Ramos (cell line): ENCODE measurements around the gene GAREM2.

Experiments
- in situ Hi-C: fragments of 300-500 bp; cut with MboI; formaldehyde crosslinking; loops from one replicate; pipeline ENCODE4 v1.14.3; 2022; ENCODE audit warnings: low sequenced_read_pairs; ENCODE audit not compliant: unreplicated experiment

The GAREM2 gene

DNA sequence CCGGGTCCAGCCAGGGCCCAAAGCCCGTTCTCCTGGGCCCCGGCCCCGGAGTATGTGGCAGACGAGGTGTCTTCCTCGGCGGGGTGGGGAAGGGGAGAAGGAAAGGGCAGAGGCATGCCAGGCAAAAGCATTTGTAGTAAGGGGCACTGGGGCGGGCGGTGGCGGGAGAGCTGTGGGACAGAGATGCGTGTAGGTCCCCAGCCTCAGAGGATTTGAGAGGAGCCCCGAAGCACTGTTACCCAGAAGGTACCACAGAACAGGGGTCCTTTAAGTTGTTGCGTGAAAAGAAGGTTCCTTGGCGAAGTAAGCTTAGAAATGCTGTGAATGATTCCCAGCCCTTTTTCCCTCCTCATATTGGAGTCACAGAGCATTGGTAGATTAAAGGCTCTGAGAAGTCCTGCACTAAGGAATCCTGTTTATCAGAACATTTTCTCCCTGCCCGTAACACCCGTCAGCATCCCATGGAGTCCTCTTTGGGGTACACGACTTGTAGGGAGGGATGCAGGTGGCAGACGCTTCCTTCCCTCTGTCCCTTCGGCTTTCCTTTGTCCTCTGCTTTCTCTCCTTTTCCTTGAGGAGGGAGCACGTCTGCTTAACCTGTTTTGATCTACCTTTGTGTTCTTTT is 12.5 kb downstream of the GAREM2 start:
- in situ Hi-C loops = no loop called here

DNA sequence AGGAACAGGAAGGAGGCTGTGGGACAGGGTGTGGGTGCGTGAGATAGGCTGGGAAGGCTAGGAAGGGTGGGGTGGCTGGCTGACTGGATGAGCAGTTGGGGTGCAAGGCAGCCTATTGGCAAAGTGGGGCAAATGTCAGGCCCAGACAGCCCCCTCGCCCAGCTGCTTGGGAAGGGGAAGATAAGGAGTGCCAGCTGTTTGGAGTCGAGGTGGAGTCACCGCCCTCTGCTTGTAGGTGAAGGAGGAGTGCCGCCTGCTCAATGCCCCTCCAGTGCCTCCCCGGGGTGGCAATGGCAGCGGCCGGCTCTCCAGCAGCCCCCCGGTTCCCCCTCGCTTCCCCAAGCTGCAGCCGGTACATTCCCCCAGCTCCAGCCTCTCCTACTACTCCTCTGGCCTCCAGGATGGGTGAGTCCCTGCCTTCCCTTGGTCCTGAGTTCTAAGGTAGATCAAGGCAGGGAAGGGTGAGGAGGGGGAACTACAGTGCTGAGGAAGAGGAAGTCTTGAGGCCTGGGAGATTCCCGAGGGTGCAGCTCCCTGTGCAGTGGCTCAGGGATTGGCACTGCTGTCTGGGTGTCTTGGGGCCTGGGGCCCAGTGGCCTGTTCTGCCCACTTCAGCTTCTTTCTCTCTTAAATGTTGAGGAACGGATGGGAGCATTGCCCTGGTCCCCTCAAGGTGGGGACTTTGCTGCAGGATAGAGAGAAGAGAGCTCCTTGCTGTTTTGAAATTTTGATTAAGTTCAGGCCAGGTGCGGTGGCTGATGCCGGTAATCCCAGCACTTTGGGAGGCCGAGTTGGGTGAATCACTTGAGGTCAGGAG is 13.3 kb downstream of the GAREM2 start:
- in situ Hi-C loops = no loop called here

DNA sequence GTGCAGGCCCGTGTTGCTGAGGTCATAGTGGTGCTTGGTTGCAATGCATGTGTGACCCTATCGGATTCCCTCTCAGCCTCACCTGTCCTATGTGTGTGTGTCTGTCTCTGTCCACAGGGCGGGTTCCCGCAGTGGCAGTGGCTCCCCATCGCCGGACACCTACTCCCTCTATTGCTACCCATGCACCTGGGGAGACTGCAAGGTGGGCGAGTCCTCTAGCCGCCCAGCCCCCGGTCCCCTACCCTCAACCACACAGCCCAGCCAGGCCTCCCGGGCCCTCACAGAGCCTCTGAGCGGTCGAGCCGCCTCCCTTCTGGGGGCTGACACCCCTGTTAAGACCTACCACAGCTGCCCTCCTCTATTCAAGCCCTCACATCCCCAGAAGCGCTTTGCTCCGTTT is 14.2 kb downstream of the GAREM2 start:
- in situ Hi-C loops = no loop called here

DNA sequence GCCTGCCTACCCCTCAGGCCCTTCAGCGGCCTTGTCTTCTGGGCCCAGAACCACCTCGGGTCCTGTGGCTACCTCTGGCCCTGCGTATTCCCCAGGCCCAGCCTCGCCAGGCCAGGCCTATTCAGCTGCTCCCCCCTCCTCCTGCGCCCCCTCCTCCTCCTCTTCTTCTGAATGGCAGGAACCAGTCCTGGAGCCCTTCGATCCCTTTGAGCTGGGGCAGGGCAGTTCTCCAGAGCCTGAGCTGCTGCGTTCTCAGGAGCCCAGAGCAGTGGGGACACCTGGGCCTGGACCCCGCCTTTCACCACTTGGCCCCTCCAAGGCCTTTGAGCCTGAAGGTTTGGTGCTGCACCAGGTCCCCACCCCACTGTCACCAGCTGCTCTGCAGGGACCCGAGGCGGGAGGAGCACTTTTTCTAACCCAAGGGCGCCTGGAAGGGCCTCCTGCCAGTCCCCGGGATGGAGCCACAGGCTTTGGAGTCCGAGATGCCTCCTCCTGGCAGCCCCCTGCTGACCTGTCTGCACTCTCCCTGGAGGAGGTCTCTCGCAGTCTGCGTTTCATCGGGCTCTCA is 14.7 kb downstream of the GAREM2 start:
- in situ Hi-C loops = no loop called here

DNA sequence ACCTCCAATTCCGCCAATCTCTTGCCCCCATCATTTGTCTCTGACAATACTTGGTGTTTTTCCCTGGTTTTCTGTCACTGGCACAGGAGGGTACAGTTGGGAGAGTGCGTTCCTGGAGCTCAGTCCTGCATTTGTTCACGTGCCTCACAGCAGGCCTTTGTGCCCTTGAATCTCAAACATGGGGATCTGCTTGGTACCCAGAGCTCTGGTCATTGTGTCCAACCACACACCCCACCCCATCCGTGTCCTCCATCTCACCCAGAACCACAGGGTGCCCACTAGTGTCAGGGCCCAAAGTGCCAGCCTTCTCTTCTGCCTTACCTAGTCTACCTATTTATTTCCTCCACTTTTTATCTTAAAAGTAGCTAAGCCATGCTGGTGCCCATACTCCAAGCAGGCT is 16.2 kb downstream of the GAREM2 start:
- in situ Hi-C loops = no loop called here

DNA sequence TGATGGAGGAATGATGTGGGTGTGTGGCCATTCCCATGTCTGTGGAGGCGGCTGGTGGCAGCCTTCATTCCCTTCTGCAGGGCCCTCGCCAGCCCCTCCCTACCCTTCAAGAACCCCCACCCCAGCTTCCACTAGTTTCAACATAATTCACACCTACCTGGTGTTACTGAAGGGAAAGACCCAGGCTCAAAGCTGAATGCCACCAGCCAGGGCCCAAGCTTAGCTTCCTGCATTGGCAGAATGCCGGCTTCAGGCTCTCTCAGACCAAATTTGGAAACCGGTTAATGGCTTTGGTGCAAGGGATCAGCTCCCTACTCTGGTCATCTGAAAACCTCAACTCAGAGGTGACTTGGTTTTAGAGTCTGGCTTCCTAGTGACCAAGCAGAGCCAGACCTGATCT is 16.9 kb downstream of the GAREM2 start:
- in situ Hi-C loops = no loop called here

DNA sequence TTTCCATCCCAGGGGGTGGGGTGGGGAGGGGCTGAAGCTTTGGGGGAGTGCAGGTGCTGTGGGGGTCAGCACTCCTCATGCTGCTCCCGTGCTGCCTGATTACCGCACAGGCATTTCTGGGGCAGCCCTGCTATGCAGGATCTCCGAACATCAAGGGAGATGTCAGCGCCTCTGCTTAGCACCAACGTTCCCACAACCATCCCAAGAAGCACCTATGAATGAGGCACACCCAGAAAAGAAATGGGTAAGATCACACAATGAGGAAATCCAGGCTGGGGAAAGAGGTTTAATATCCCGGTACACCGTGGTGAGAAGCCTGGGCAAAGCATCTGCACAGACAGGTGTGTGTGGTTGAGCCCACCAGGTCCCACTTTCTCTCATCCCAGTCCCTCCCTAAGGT is 17.5 kb downstream of the GAREM2 start:
- in situ Hi-C loops = no loop called here

DNA sequence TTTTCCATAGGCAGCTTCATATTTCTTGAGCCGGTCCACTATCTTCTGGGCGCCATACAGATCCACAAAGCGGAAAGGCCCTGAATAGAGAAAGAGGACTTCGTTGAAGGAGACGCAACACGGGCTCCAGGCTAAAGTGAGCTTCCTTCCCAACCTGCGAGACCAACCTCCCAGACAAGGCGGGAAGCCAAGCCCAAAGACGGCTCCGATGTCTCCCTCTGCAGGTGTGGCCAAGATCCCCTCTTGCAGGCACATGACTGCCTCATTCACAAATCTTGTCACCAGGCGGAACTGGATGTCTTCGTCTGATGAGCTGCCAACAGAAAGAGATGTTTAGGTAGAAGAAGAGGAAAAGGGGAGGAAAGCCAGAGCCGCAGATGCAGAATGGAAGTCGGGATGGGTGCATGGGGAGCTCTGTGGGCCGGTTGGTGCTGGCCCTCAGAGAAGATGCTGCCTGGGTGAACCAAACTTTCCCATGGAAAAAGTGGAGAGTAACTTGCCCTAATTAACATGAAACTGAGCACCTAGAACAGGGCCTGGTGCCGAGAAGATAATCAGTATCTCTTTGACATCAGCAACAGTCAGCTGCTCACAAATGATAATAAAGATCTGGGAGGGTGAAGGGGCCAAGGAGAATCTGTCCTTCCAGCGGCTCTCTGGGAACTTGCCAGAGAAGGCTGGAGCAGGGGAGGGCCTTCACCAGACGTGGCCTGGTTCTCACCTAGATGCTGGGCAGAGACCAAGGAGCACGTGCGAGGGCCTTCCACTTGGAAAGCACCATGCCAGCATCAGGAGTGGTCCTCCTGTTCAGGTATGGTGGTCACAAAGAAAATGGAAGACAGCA is 18.6 kb downstream of the GAREM2 start:
- in situ Hi-C loops = no loop called here

DNA sequence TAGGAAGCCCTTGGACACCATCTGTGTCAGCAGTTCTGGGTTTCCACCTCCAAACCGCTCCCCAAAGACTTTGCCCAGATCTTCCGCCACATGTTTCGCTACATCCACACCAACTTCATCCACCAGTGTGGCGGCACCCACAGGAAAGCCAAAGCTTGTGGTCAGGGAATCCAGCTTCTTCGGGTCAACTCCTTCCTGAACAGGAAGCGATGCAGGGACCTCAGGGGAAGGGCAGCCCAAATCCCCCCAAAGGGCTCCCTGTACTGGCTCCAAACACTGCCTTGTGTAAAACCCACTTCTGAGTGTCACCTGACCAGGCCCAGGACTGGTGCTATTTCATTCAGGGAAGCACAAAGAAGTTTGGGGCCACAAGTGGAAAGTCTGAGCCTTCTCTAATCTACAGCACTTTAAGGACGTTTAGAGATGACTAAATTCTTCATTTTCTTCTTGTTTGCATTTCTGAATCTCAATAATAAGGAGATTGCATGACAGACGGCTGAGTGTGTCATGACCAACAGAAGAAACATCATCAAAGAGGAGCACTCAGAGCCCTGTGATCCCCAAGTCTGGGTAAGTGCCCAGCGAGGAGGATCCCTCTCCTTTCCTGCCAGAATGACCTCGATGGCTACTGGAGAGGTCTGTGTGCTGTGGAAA is 20.8 kb downstream of the GAREM2 start:
- in situ Hi-C loops = no loop called here

DNA sequence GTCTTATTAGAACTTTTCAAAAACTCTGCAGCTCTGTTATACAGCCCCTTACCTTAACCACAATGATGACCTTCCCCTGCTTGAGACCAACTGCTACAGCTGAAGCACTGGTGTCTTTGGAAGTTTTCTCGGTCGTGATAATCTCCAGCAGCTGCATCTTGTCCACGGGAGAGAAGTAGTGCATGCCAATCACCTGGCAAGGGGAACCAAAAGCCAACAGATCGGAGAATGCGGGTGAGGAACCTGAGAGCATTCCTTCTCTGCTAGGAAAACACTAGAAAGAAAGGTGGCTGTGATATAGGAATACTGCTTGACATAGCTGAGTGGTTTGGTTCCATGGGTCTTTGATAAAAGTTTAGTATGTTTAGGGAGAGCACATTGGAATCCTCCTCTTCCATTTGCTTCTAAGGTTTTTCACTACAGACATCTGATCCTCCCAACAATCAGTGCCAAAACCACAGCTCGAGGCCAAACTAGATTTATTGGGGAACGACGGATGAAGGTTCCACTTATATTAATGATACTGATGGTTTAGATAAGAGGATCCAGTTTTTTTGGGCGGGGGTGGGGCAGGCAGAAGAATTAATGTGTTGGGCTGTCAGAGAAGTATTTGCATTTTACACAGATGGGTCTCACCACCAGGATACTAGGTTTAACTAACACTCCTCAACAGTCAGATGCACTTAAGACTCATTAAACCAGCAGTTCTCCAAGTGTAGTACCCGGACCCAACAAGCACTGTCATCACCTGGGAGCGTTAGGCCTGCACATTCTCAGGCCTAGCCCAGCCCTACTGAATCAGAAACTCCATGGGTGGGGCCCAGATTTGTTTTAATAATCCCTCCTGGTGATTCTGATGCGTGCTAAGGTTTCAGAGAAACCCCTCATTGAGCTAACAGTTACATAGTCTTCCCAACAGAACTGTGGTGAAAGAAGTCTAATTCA is 22.4 kb downstream of the GAREM2 start:
- in situ Hi-C loops = no loop called here

DNA sequence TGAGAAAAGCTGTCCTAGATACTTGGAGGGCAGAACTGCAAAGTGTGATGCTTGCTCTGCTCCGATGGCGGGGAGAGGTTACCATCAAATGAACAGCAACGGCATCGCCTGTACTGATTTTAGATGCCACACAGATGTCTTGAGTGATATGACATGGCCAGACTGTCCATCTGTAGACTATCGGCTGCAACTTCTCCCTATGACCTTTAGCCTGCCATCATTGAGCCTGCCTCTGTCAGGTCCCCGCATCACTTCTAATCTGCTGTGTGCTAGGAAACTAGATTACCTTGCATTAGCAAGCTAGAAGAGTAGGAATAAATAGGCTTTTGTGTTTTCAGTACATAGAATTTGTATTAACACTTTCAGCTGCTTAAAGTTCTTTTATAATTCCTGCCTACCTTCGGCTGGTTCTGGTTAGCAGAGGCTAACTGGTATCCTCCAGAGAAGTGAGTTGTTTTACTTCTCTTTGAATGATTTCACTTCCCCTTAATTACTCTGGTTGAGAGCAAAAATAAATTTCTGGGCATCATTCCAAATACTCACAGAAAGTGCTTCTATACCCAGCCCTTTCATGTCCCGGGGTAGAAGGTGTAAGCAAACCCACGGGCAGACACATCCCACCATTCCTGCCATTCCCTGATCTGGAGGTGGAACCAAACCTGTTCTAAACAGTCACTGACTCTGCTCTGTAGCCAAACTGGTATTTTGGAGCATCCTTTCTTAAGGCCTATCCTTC is 24.0 kb downstream of the GAREM2 start:
- in situ Hi-C loops = no loop called here

DNA sequence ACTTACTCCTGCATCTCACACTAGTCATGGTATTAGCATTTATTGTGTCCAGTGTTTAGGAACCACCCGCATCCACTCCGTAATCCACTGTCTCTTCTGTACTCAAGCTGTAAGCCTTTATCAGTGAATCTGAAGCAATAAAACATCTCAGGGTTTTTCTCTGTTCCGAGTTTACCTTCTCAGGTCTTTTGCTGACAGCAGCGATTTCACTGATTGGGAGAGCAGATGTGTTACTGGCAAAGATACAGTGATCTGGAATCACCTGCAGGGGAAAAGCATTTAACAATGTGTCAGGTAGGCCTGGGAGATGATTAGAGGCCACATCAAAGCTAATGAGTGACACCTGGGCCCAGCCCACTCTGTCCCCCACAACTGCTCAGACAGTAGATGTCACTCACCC is 24.6 kb downstream of the GAREM2 start:
- in situ Hi-C loops = no loop called here

DNA sequence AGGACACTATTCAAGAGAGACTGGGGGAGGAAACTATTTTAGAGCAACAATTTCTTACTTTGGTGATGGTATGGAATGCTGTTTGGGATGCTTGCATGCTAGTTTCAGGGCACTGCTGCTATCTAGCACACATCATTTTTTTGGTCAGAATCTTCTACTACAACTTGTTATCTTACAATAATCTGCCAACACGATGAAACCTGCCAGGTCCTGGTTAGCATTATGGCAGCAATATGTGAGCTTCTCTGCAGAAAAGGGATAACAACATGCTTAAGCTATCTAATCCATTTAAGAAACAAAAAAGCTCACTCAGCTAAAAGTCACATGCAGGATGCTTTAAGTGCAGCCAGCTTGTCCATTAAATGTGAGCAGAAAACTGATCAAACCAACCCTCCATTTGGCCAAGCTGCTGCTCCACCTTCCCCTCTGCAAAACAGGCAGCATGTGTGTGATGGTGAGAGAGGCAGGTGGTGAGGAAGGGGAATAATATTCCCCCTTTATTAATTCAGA is 30.1 kb downstream of the GAREM2 start:
- in situ Hi-C loops = no loop called here

DNA sequence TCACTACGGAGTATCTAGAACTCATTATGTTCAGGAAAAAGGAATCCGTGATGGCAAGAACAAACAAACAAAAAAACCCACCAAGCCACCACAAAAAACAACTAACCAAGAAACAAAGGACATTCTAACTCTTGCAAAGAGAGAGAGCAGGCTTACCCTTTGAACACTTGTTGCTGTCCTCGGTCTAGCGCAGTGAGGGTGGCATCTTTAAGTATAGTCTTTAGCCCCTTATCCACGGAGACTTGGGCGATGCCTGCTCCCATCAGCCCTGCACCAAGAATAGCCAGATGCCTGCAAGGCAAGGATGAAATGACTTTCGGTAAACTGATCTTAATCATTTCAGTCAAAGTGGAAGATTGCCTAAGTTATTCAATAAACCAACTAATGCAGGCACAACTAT is 31.0 kb downstream of the GAREM2 start:
- in situ Hi-C loops = no loop called here

DNA sequence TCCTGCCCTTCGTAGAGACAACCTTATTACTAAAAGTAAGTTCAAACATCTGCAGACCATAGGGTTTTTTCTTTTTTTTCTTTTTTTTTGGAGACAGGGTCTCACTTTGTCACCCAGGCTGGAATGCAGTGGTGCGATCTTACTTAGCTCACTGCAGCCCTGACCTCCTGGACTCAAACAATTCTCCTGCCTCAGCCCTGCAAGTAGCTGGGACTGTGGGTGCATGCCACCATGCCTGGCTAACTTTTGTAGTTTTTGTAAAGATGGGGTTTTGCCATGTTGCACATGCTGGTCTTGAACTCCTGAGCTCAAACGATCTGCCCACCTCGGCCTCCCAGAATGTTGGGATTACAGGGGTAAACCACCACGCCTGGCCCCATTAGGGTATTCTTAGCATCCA is 39.1 kb downstream of the GAREM2 start:
- in situ Hi-C loops = no loop called here

DNA sequence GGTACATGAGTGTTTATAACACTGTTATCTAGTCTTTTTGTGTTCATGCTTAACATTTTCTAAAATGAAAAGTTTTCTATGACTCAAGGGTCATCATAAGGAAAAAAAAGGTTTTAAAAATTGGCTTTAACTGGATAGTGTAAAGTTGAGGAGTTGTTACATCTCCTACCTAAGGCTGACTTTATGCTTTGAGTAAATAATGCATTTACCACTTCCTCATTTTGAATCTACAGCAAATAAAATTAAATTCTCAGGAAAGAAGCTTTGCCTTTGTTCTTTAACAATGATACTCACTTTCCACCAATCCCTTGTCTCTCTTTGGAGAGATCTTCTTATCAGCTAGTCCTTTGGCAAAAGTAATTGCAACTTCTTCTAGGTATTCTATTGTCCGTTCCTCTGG is 41.9 kb downstream of the GAREM2 start:
- in situ Hi-C loops = no loop called here

DNA sequence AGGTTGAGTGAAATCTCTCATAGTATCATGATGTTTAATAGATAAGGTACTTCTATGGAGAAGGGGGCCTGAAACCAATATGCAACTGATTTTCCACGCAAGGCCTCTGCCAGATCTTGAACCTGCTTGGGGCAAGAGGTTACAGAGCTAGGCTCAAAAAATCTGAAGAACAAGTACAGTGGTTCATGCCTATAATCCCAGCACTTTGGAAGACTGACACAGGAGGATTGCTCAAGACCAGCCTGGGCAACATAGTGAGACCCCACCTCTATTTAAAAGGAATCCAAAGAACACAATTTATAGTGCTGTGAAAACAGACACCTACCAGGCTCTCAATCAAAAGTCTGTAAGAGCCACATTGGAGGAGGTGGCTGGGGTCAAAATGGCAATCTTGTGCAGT is 42.9 kb downstream of the GAREM2 start:
- in situ Hi-C loops = no loop called here

DNA sequence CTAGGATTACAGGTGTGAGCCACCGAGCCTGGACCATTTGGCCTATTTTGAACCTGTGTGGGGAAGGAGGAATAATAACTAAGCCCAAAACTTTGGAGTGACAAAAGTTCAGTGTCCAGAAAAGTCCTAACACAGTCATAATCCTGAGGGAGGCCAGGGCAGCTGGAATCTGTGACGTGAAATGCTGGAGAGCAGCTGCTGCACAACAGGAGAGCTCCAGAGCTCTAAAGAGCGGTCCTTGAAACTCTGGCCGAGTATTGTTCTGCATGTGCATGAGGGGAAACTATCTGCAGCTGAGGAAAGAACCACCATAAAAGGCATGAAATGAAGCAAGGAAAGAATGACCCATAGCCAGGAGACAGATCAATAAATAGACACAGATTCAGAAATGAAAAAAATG is 43.7 kb downstream of the GAREM2 start:
- in situ Hi-C loops = no loop called here
